Lung (tissue), 12 donors: ENCODE results near the gene PARD6G. TPM values are rescaled to one million over a fixed set of nuclear protein-coding genes. Genes with fewer than 3 reads are reported as not detected.

ENCODE experiments used
- ATAC-seq: fragments of 200-7000 bp; cut with Tn5 transposase; one replicate; pipeline ENCODE4 v1.9.1; 2020; ENCODE audit warnings: moderate number of reproducible peaks; ENCODE audit not compliant: insufficient read depth, low FRiP score
- DNase-seq, 3 donors: peaks; one replicate each; pipeline ENCODE4 v3.0.0-alpha.2; 2013 to 2017
- H3K27ac ChIP-seq, 2 donors: one replicate each; pipeline ENCODE4 v1.5.1; 2013; ENCODE audit warnings: mild to moderate bottlenecking in 2 of 2, moderate library complexity in 2 of 2, control low read depth in 1 of 2, inconsistent platforms in 1 of 2, low read depth in 1 of 2, low read length in 1 of 2
- H3K27me3 ChIP-seq, 3 donors: one replicate each; pipeline ENCODE4 v1.5.1; 2013; ENCODE audit warnings: low read length in 2 of 3; ENCODE audit not compliant: control insufficient read depth in 3 of 3, insufficient read depth in 3 of 3
- H3K36me3 ChIP-seq, 4 donors: one replicate each; pipeline ENCODE4 v1.5.1; 2013; ENCODE audit warnings: low read length in 4 of 4, mild to moderate bottlenecking in 1 of 4, moderate library complexity in 1 of 4; ENCODE audit not compliant: control insufficient read depth in 4 of 4, insufficient read depth in 4 of 4
- H3K4me1 ChIP-seq, 5 donors: one replicate each; pipeline ENCODE4 v1.5.1; 2013; ENCODE audit warnings: low read length in 5 of 5, mild to moderate bottlenecking in 2 of 5, moderate library complexity in 1 of 5; ENCODE audit not compliant: control insufficient read depth in 5 of 5, insufficient read depth in 5 of 5
- H3K4me3 ChIP-seq: one replicate; pipeline ENCODE4 v1.5.1; 2013; ENCODE audit warnings: mild to moderate bottlenecking, control low read depth, moderate library complexity
- H3K9ac ChIP-seq, 2 donors: one replicate each; pipeline ENCODE4 v1.5.1; 2013; ENCODE audit warnings: low read length in 2 of 2, control low read depth in 1 of 2; ENCODE audit not compliant: insufficient read depth in 1 of 2
- H3K9me3 ChIP-seq, 4 donors: one replicate each; pipeline ENCODE4 v1.5.1; 2013; ENCODE audit warnings: low read length in 3 of 4, mild to moderate bottlenecking in 1 of 4, moderate library complexity in 1 of 4; ENCODE audit not compliant: control insufficient read depth in 4 of 4, insufficient read depth in 3 of 4
- CTCF ChIP-seq: IDR thresholded peaks from 2 replicates; pipeline ENCODE4 v1.5.1; 2012; ENCODE audit warnings: mild to moderate bottlenecking; ENCODE audit errors: control extremely low read depth, extremely low read depth
- WGBS, 2 donors: extraction: QIAGEN DNeasy Blood & Tissue Kit; methylation state at CpG; one replicate each; pipeline ENCODE4 v1.1.7; 2013; 5-methylcytosine and 5-hydroxymethylcytosine counted together
- polyA plus RNA-seq, 2 donors: library from polyadenylated mRNA; stranded (reverse); fragments of 200-250 nt; gene quantifications; one replicate each; pipeline ENCODE4 v1.2.1, GENCODE V29; 2013
- total RNA-seq, 2 donors: library from RNA; depleted of rRNA in 1 of 2; stranded (reverse); fragments of >200 nt in 1 of 2; gene quantifications; one replicate each; pipeline ENCODE4 v1.2.1, GENCODE V29; 2014 to 2021
- donor health status: control.
- donor health status: control.
- donor health status: Bipolar disorder and iron deficiency.
- donor health status: healthy.
- donor health status: DM: yes; HTN: yes; CAD: no.

Gene PARD6G
- total and polyA plus RNA-seq, 4 donors, result 1.8 to 9.8 (median 3.1) TPM

DNA sequence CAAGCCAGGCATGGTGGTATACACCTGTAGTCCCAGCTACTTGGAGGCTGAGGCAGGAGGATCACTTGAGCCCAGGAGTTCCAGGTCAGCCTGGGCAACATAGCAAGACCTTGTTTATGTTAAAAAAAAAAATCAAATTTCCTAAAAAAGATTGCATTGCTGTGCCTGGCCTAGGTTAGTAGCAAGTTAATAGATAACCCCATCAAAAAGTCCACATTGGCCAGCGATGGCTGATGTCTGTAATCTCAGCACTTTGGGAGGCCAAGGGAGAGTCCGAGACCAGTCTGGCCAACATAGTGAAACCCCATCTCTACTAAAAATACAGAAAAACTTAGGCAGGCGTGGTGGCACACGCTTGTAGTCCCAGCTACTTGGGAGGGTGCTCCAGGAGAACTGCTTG is 38.7 kb downstream of the PARD6G start:
- no peak for TF ChIP-seq CTCF
- Histone ChIP-seq H3K4me1 (peaks cover 0 to 25% (median 7%) of the 10 kb centered on the region in 5 donors), H3K27me3 (no peaks in the 10 kb centered on the region), H3K4me3 (no peak overlapping the region), H3K9ac (no peak overlapping the region), H3K27ac (no peak overlapping the region), H3K36me3 (no peaks in the 10 kb centered on the region), H3K9me3 (no peaks in the 10 kb centered on the region)
- 91 to 96% methylated on average over 4 of the region's 4 CpGs for WGBS, 2 donors
- ATAC-seq, result no peak
- no peak for DNase-seq

DNA sequence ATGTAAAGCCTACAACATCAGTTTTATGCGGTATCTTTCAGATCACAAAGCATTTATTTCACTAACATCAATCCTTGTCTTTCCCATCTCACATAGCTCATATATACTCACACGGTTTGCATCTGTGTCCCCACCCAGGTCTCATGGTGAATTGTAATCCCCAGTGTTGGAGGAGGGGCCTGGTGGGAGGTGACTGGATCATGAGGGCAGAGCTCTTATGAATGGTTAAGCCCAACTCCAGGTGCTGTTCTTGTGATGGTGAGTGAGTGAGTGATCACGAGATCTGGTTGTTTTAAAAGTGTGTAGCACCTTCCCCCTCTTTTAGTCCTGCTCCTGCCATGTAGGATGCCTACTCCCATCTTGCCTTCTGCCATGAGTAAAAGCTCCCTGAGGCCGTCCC is 42.0 kb downstream of the PARD6G start:
- DNase-seq (no peak), ATAC-seq (no peak)
- no peak for TF ChIP-seq CTCF
- H3K36me3 ChIP-seq, result no peaks in the 10 kb centered on the region
- H3K4me3 ChIP-seq, result no peak overlapping the region
- no peaks in the 10 kb centered on the region for H3K27me3 ChIP-seq
- H3K9ac ChIP-seq, result no peak overlapping the region
- H3K9me3 ChIP-seq, result peaks cover 0 to 2% (median 0%) of the 10 kb centered on the region in 4 donors
- H3K27ac ChIP-seq, result no peak overlapping the region
- H3K4me1 ChIP-seq, result peaks cover 0 to 36% (median 10%) of the 10 kb centered on the region in 5 donors
- WGBS, 2 donors, result 83 to 87% methylated on average over 4 of the region's 4 CpGs

GRCh38 chr18:80204142-80204541 is 43.2 kb downstream of the PARD6G start:
- Histone ChIP-seq H3K27me3 (no peaks in the 10 kb centered on the region), H3K27ac (no peak overlapping the region), H3K36me3 (no peaks in the 10 kb centered on the region), H3K4me3 (no peak overlapping the region), H3K9me3 (peaks cover 0 to 2% (median 0%) of the 10 kb centered on the region in 4 donors), H3K4me1 (peaks cover 0 to 35% (median 5%) of the 10 kb centered on the region in 5 donors), H3K9ac (no peak overlapping the region)
- WGBS, 2 donors, result 95 to 100% methylated on average over 2 of the region's 2 CpGs
- DNase-seq, result no peak
- no peak for TF ChIP-seq CTCF
- ATAC-seq, result no peak

DNA sequence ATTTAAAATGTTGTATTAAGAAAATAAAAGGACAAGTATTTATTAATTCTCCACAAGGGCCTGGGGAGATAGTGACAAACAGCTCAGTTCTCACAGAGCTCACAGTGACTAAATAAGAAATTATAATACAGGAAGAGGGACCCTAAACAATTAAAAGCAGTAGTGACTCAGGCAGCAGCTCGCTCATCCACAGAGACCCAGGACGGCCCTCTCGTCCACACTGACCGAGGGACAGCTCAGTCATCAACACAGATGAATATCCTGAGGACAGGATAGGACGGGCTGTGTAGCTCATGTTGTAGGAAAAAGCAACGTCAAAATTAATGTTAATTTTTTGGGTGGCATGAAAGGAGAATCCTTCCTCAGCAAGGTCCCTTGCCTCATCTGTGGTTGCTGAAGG is 44.1 kb downstream of the PARD6G start:
- no peaks in the 10 kb centered on the region for H3K27me3 ChIP-seq
- no peak for DNase-seq
- no peak for TF ChIP-seq CTCF
- H3K9me3 ChIP-seq, result peaks cover 0 to 2% (median 0%) of the 10 kb centered on the region in 4 donors
- no peaks in the 10 kb centered on the region for H3K36me3 ChIP-seq
- H3K4me1 ChIP-seq, result peaks cover 0 to 37% (median 5%) of the 10 kb centered on the region in 5 donors
- no peak overlapping the region for H3K4me3 ChIP-seq
- ATAC-seq, result no peak
- no peak overlapping the region for H3K27ac ChIP-seq
- no peak overlapping the region for H3K9ac ChIP-seq
- 83 to 88% methylated on average over 6 of the region's 6 CpGs for WGBS, 2 donors
